SK-N-SH (cell line): ENCODE results near the gene SUGT1. TPM values are rescaled to one million over a fixed set of nuclear protein-coding genes. Genes with fewer than 3 reads are reported as not detected.

Experiments used
- CTCF ChIA-PET: fragments of 300-600, 350-600 bp; formaldehyde crosslinking; extraction: SDS; loops from one replicate; lab custom pipeline; 2021; lab: Yijun Ruan, JAX
- POLR2A ChIA-PET: fragments of 350-600 bp; sonication (Branson Sonifier 250); formaldehyde crosslinking; extraction: SDS; loops from one replicate; lab custom pipeline; 2020; ENCODE audit warnings: antibody characterized with exemption, inconsistent platforms; lab: Yijun Ruan, JAX
- DNase-seq: peaks from one replicate; pipeline ENCODE4 v3.0.0; 2012
- H2AFZ ChIP-seq: fragments of 200-600 bp; sonication (generic); 2 replicates; pipeline ENCODE4 v1.8.1; 2016; ENCODE audit warnings: antibody characterized with exemption, mild to moderate bottlenecking, low read depth
- H3F3A ChIP-seq: fragments of 200-600 bp; sonication (generic); replicated peaks from 2 replicates; pipeline ENCODE3; 2016; ENCODE audit warnings: antibody characterized with exemption, mild to moderate bottlenecking; ENCODE audit not compliant: insufficient read depth
- H3K27ac ChIP-seq, 2 experiments: fragments of 200-500 bp in 1 of 2; fragments of 200-600 bp in 1 of 2; sonication (Bioruptor generic) in 1 of 2; sonication (generic), shearing (Covaris generic) in 1 of 2; 2 replicates each; pipeline versions ENCODE4 v1.5.1 to v1.6.1; 2014 to 2016; ENCODE audit warnings: low read depth in 2 of 2, inconsistent platforms in 1 of 2, low read length in 1 of 2, mild to moderate bottlenecking in 1 of 2, mixed read lengths in 1 of 2
- H3K27me3 ChIP-seq: fragments of 200-600 bp; sonication (generic), shearing (Covaris generic); 2 replicates; pipeline ENCODE4 v1.6.1; 2016; ENCODE audit warnings: mixed run types; ENCODE audit not compliant: insufficient read depth
- H3K36me3 ChIP-seq, 2 experiments: fragments of 200-500 bp in 1 of 2; fragments of 200-600 bp in 1 of 2; sonication (Bioruptor generic) in 1 of 2; sonication (generic) in 1 of 2; replicated peaks in 1 of 2; 2 replicates each; pipeline versions ENCODE3 to v1.5.1; 2014 to 2016; ENCODE audit warnings: low read length in 1 of 2, mild to moderate bottlenecking in 1 of 2; ENCODE audit not compliant: insufficient read depth in 2 of 2, control insufficient read depth in 1 of 2
- H3K4me1 ChIP-seq, 2 experiments: fragments of 200-500 bp in 1 of 2; fragments of 200-600 bp in 1 of 2; sonication (Bioruptor generic) in 1 of 2; sonication (generic), shearing (Covaris generic) in 1 of 2; 2 replicates each; pipeline versions ENCODE4 v1.5.1 to v1.6.1; 2014 to 2016; ENCODE audit warnings: low read depth in 1 of 2, low read length in 1 of 2, mixed run types in 1 of 2; ENCODE audit not compliant: insufficient read depth in 2 of 2, control insufficient read depth in 1 of 2
- H3K4me2 ChIP-seq: fragments of 200-600 bp; sonication (generic), shearing (Covaris generic); 2 replicates; pipeline ENCODE4 v1.6.1; 2017; ENCODE audit warnings: mixed run types
- H3K4me3 ChIP-seq, 2 experiments: fragments of 200-500 bp in 1 of 2; fragments of 200-600 bp in 1 of 2; sonication (Bioruptor generic) in 1 of 2; sonication (generic), shearing (Covaris generic) in 1 of 2; 2 replicates each; pipeline versions ENCODE4 v1.5.1 to v1.8.1; 2014 to 2016; ENCODE audit warnings: low read depth in 2 of 2, inconsistent platforms in 1 of 2, low read length in 1 of 2, mild to moderate bottlenecking in 1 of 2, mixed read lengths in 1 of 2, moderate library complexity in 1 of 2
- H3K79me2 ChIP-seq: fragments of 200-600 bp; sonication (generic); 2 replicates; pipeline ENCODE4 v1.8.1; 2017; ENCODE audit warnings: mild to moderate bottlenecking; ENCODE audit not compliant: insufficient read depth
- H3K9ac ChIP-seq: fragments of 200-600 bp; sonication (generic); 2 replicates; pipeline ENCODE4 v1.6.1; 2017; ENCODE audit warnings: mixed run types
- H3K9me2 ChIP-seq: fragments of 200-600 bp; sonication (generic); 2 replicates; pipeline ENCODE4 v1.6.1; 2017; ENCODE audit warnings: mixed run types
- H3K9me3 ChIP-seq: fragments of 200-600 bp; sonication (generic); 2 replicates; pipeline ENCODE4 v1.6.1; 2017; ENCODE audit warnings: mixed run types, mild to moderate bottlenecking, moderate library complexity
- H4K20me1 ChIP-seq: fragments of 200-600 bp; sonication (generic); 2 replicates; pipeline ENCODE4 v1.6.1; 2017; ENCODE audit warnings: mild to moderate bottlenecking, mixed run types; ENCODE audit not compliant: insufficient read depth
- EZH2phosphoT487 ChIP-seq: fragments of 200-600 bp; sonication (generic); IDR thresholded peaks from 2 replicates; pipeline ENCODE4 v1.6.1; 2017; ENCODE audit warnings: low read depth, mixed run types, mild to moderate bottlenecking, antibody characterized with exemption, moderate library complexity, borderline replicate concordance
- FOXM1 ChIP-seq: IDR thresholded peaks from 2 replicates; pipeline ENCODE4 v1.4.0; 2012; ENCODE audit warnings: low read depth, mild to moderate bottlenecking
- GABPA ChIP-seq: IDR thresholded peaks from 2 replicates; pipeline ENCODE4 v1.4.0; 2012; ENCODE audit warnings: low read depth, mild to moderate bottlenecking
- GATA2 ChIP-seq: sonication (generic); formaldehyde crosslinking; IDR thresholded peaks from 2 replicates; pipeline ENCODE4 v1.5.0; 2020; ENCODE audit warnings: mild to moderate bottlenecking, missing genetic modification reagents
- MEF2A ChIP-seq: IDR thresholded peaks from 2 replicates; pipeline ENCODE4 v1.4.0; 2012; ENCODE audit warnings: low read depth, borderline replicate concordance
- PBX3 ChIP-seq: IDR thresholded peaks from 2 replicates; pipeline ENCODE4; 2012
- RXRA ChIP-seq: IDR thresholded peaks from 2 replicates; pipeline ENCODE4 v1.4.0; 2012; ENCODE audit warnings: low read depth, mild to moderate bottlenecking, borderline replicate concordance
- SIN3A ChIP-seq: IDR thresholded peaks from 2 replicates; pipeline ENCODE4 v1.6.1; 2012; ENCODE audit warnings: low read depth, mild to moderate bottlenecking, low read length, moderate library complexity, borderline replicate concordance
- TEAD4 ChIP-seq: IDR thresholded peaks from 2 replicates; pipeline ENCODE4 v1.4.0; 2012; ENCODE audit warnings: mild to moderate bottlenecking, borderline replicate concordance; ENCODE audit not compliant: insufficient read depth
- WGBS: methylation state at CpG from one replicate; pipeline ENCODE4 v1.1.6; 2017; ENCODE audit warnings: low lambda C conversion rate; 5-methylcytosine and 5-hydroxymethylcytosine counted together
- polyA plus RNA-seq, 3 experiments: library from polyadenylated mRNA; depleted of rRNA; stranded (reverse); fragments of >200 nt; gene quantifications; 2 replicates each; pipeline ENCODE4 v1.2.3, GENCODE V29; 2012
- TF ChIP-seq, protein P1 (sequence below): IDR thresholded peaks from 2 replicates; pipeline ENCODE4 v1.4.0; 2012; ENCODE audit warnings: low read depth, borderline replicate concordance
- TF ChIP-seq, protein P2 (sequence below): fragments of 200-600 bp; sonication (generic); IDR thresholded peaks from 2 replicates; pipeline ENCODE4 v1.6.1; 2017; ENCODE audit warnings: antibody characterized with exemption, mild to moderate bottlenecking, moderate library complexity

SUGT1 gene
- polyA plus RNA-seq, 1 of the 3 experiments (the other 2 are of a cell fraction), result 18.6 TPM

DNA sequence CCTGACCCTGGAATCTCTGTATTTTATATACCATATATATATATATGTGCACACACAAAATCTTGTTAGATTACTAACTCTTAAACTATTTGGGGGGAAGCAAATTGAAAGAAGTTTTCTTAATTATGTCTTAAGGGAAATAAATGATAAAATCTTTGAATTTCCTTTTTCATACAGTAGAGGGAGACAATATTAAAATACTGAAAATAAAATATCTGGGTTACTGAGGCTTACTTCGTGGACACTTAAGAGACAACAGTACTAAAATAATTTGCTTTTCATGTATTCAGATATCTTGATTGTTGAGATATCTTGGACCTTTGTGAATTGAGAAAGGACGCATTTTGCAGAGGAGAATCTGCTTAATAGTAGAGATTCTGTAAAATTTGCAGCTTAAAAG, 17.0 kb downstream of the SUGT1 start:
- Histone ChIP-seq H3F3A (peaks cover 13% of the 10 kb centered on the region), H3K9ac (no peak overlapping the region), H2AFZ (no peak overlapping the region), H3K4me3 (no peak overlapping the region), H3K36me3 (peaks cover 54 to 64% of the 10 kb centered on the region in 2 experiments), H3K4me2 (no peak overlapping the region), H4K20me1 (no peaks in the 10 kb centered on the region), H3K27me3 (no peaks in the 10 kb centered on the region), H3K9me2 (no peaks in the 10 kb centered on the region), H3K27ac (no peak overlapping the region), H3K4me1 (no peaks in the 10 kb centered on the region; a peak in 1 of 4 replicates), H3K9me3 (no peaks in the 10 kb centered on the region), H3K79me2 (peaks cover 15% of the 10 kb centered on the region; the same call in 1 of the 2 replicates)
- CTCF ChIA-PET, result interaction anchor here (0.9 to 1.0 kb wide), 5 partner anchors 11 to 299 kb away, joined by 3 to 4 read pairs (median 4); no protein-coding TSS in a partner anchor
- WGBS, result 94% methylated on average over 2 of the region's 2 CpGs
- no peak for DNase-seq
- POLR2A ChIA-PET, result no interaction called here
- TF ChIP-seq, protein P1, sequence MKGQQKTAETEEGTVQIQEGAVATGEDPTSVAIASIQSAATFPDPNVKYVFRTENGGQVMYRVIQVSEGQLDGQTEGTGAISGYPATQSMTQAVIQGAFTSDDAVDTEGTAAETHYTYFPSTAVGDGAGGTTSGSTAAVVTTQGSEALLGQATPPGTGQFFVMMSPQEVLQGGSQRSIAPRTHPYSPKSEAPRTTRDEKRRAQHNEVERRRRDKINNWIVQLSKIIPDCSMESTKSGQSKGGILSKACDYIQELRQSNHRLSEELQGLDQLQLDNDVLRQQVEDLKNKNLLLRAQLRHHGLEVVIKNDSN, result no peak
- TF ChIP-seq, protein P2, sequence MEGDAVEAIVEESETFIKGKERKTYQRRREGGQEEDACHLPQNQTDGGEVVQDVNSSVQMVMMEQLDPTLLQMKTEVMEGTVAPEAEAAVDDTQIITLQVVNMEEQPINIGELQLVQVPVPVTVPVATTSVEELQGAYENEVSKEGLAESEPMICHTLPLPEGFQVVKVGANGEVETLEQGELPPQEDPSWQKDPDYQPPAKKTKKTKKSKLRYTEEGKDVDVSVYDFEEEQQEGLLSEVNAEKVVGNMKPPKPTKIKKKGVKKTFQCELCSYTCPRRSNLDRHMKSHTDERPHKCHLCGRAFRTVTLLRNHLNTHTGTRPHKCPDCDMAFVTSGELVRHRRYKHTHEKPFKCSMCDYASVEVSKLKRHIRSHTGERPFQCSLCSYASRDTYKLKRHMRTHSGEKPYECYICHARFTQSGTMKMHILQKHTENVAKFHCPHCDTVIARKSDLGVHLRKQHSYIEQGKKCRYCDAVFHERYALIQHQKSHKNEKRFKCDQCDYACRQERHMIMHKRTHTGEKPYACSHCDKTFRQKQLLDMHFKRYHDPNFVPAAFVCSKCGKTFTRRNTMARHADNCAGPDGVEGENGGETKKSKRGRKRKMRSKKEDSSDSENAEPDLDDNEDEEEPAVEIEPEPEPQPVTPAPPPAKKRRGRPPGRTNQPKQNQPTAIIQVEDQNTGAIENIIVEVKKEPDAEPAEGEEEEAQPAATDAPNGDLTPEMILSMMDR, result peak; percentile 50

DNA sequence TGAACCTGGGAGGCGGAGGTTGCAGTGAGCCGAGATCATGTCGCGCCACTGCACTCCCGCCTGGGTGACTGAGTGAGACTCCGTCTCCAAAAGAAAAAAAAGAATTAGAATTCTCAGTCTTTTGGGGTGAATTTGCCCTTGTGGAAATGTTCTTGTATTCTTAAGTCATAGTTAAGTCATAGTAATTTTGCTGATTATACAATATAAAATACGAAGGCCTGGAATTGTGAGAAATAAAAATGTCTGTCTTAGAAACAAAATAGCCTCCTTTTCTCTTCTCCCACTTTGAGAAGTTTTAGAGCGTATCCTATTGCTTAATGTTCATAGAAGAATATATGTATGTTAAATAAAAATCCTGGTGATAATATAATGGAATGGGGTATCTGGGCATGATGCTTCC, 18.1 kb downstream of the SUGT1 start:
- POLR2A ChIA-PET, result no interaction called here

More for the DNA sequence above, 18.1 kb downstream of the SUGT1 start:
- WGBS, result 98% methylated on average over 8 of the region's 8 CpGs
- no peak for TF ChIP-seq TEAD4
- no peak for TF ChIP-seq MEF2A
- no peak for TF ChIP-seq RXRA
- no peak for TF ChIP-seq SIN3A
- TF ChIP-seq FOXM1, result no peak
- no peak for TF ChIP-seq PBX3
- TF ChIP-seq GABPA, result no peak
- no peak for TF ChIP-seq EZH2phosphoT487
- TF ChIP-seq GATA2, result no peak
- H2AFZ ChIP-seq, result no peak overlapping the region
- H3K9me2 ChIP-seq, result no peaks in the 10 kb centered on the region
- H3F3A ChIP-seq, result peaks cover 7% of the 10 kb centered on the region
- H3K4me2 ChIP-seq, result no peak overlapping the region
- no peak overlapping the region for H3K9ac ChIP-seq
- H3K9me3 ChIP-seq, result no peaks in the 10 kb centered on the region
- H4K20me1 ChIP-seq, result no peaks in the 10 kb centered on the region
- no peaks in the 10 kb centered on the region for H3K27me3 ChIP-seq
- no peak overlapping the region for H3K27ac ChIP-seq
- peaks cover 49 to 64% of the 10 kb centered on the region in 2 experiments for H3K36me3 ChIP-seq
- CTCF ChIA-PET, result interaction anchor here (0.7 to 3.1 kb wide), 6 partner anchors 19 to 297 kb away, joined by 3 to 24 read pairs (median 4); no protein-coding TSS in a partner anchor
- peaks cover 15% of the 10 kb centered on the region; the same call in 1 of the 2 replicates for H3K79me2 ChIP-seq
- no peaks in the 10 kb centered on the region for H3K4me1 ChIP-seq
- H3K4me3 ChIP-seq, result no peak overlapping the region
- DNase-seq, result no peak
